Activated T-helper 1 cell treated with anti-CD3 and anti-CD28 coated beads, Interleukin-12 subunit alpha, Interleukin-12 subunit beta, Interleukin-2, Interleukin-4 antibody, amounts not matched to agents 30 ng/mL and 10 ng/mL and 1 ng/mL, durations not matched to agents 14 hours and 24 hours and 36 hours (primary cell): ENCODE data around the gene TBC1D22A. TPM values are rescaled to one million over a fixed set of nuclear protein-coding genes. Genes with fewer than 3 reads are reported as not detected.

Experiments
- DNase-seq: peaks from one replicate; pipeline ENCODE4 v3.0.0; 2021; ENCODE audit warnings: low spot score
- H3K27ac Mint-ChIP-seq: one replicate; pipeline ENCODE4 v1.8.0; 2021; ENCODE audit warnings: mild to moderate bottlenecking, mixed read lengths
- H3K27me3 Mint-ChIP-seq: one replicate; pipeline ENCODE4 v1.8.0; 2022; ENCODE audit warnings: mild to moderate bottlenecking, moderate library complexity, mixed read lengths; ENCODE audit not compliant: insufficient read depth
- H3K36me3 Mint-ChIP-seq: one replicate; pipeline ENCODE4 v1.8.0; 2021; ENCODE audit warnings: low read depth, mixed read lengths
- H3K4me1 Mint-ChIP-seq: one replicate; pipeline ENCODE4 v1.8.0; 2021; ENCODE audit warnings: low read depth, mixed read lengths
- H3K4me3 Mint-ChIP-seq: one replicate; pipeline ENCODE4 v1.8.0; 2021; ENCODE audit warnings: mild to moderate bottlenecking, moderate library complexity, mixed read lengths
- H3K9me3 Mint-ChIP-seq: one replicate; pipeline ENCODE4 v1.8.0; 2021; ENCODE audit warnings: mixed read lengths
- intact Hi-C: fragments of 100-400 bp; cut with micrococcal nuclease; formaldehyde crosslinking; loops from one replicate; pipeline ENCODE4 v1.15.1; 2024
- total RNA-seq: library from RNA; stranded (reverse); gene quantifications from 2 replicates; pipeline ENCODE4 v1.2.3, GENCODE V29; 2022

The TBC1D22A gene
- total RNA-seq, 1 donor from 2014 or later: 42.4 TPM

GRCh38 chr22:46864314-46865051 lies 102.0 kb downstream of the TBC1D22A start:
- DNase-seq: no peak
- peaks cover 10% of the 10 kb centered on the region for H3K9me3 Mint-ChIP-seq
- no peaks in the 10 kb centered on the region for H3K27me3 Mint-ChIP-seq
- intact Hi-C loops: no loop called here
- no peak overlapping the region for H3K4me3 Mint-ChIP-seq
- H3K27ac Mint-ChIP-seq: no peak overlapping the region
- H3K4me1 Mint-ChIP-seq: no peaks in the 10 kb centered on the region
- peaks cover 20% of the 10 kb centered on the region for H3K36me3 Mint-ChIP-seq

GRCh38 chr22:46865052-46865434 lies 102.6 kb downstream of the TBC1D22A start:
- Mint-ChIP-seq H3K4me1 (no peaks in the 10 kb centered on the region), H3K4me3 (no peak overlapping the region), H3K9me3 (peaks cover 10% of the 10 kb centered on the region), H3K27me3 (no peaks in the 10 kb centered on the region), H3K27ac (no peak overlapping the region), H3K36me3 (peaks cover 22% of the 10 kb centered on the region)
- no peak for DNase-seq
- intact Hi-C loops: no loop called here

- Mint-ChIP-seq H3K36me3 (peaks cover 26% of the 10 kb centered on the region), H3K27ac (no peak overlapping the region), H3K4me1 (no peaks in the 10 kb centered on the region), H3K4me3 (no peak overlapping the region), H3K9me3 (peaks cover 15% of the 10 kb centered on the region), H3K27me3 (no peaks in the 10 kb centered on the region)
- DNase-seq: no peak
- intact Hi-C loops: no loop called here
Measured at GRCh38 chr22:46865642-46866041, 103.2 kb downstream of the TBC1D22A start.

- intact Hi-C loops: no loop called here
- Mint-ChIP-seq H3K36me3 (peaks cover 31% of the 10 kb centered on the region), H3K9me3 (peaks cover 25% of the 10 kb centered on the region)
Measured at GRCh38 chr22:46866591-46866990, 104.1 kb downstream of the TBC1D22A start.

DNA sequence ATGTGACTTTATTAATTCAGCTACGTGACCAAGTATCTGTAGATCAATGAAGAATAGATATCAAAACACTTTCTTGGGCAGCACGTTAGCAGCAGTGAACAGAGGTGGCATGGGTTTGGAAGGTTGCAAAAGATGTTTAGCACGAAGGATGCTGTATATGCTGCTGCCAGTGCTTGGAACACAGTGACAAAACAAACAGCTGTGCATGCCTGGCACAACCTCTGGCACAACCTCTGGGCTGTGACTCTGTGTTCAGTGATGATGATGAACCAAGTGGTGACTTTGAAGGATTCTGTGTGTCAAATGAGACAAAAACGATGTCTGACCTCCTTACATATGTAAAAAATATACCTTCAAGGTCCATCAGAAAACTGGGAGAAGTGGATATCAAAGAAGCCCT lies 104.7 kb downstream of the TBC1D22A start:
- no peak for DNase-seq
- no peak overlapping the region for H3K27ac Mint-ChIP-seq
- H3K9me3 Mint-ChIP-seq: peaks cover 28% of the 10 kb centered on the region
- no peaks in the 10 kb centered on the region for H3K27me3 Mint-ChIP-seq
- H3K36me3 Mint-ChIP-seq: peaks cover 31% of the 10 kb centered on the region
- H3K4me3 Mint-ChIP-seq: no peak overlapping the region
- intact Hi-C loops: no loop called here
- H3K4me1 Mint-ChIP-seq: no peaks in the 10 kb centered on the region

More at GRCh38 chr22:46866591-46866990, 104.1 kb downstream of the TBC1D22A start:
- no peak for DNase-seq
- H3K4me1 Mint-ChIP-seq: no peaks in the 10 kb centered on the region
- no peak overlapping the region for H3K4me3 Mint-ChIP-seq
- H3K27me3 Mint-ChIP-seq: no peaks in the 10 kb centered on the region
- H3K27ac Mint-ChIP-seq: no peak overlapping the region

GRCh38 chr22:46869329-46869728 lies 106.9 kb downstream of the TBC1D22A start:
- intact Hi-C loops: no loop called here
- Mint-ChIP-seq H3K27ac (no peak overlapping the region), H3K27me3 (no peaks in the 10 kb centered on the region), H3K4me3 (no peak overlapping the region), H3K36me3 (peaks cover 29% of the 10 kb centered on the region), H3K9me3 (peaks cover 37% of the 10 kb centered on the region), H3K4me1 (no peaks in the 10 kb centered on the region)
- DNase-seq: no peak

GRCh38 chr22:46869831-46870441 lies 107.5 kb downstream of the TBC1D22A start:
- H3K9me3 Mint-ChIP-seq: peaks cover 37% of the 10 kb centered on the region
- H3K4me1 Mint-ChIP-seq: no peaks in the 10 kb centered on the region
- no peak overlapping the region for H3K27ac Mint-ChIP-seq
- H3K4me3 Mint-ChIP-seq: no peak overlapping the region
- H3K36me3 Mint-ChIP-seq: peaks cover 29% of the 10 kb centered on the region
- no peak for DNase-seq
- intact Hi-C loops: no loop called here
- no peaks in the 10 kb centered on the region for H3K27me3 Mint-ChIP-seq

GRCh38 chr22:46871826-46872225 lies 109.4 kb downstream of the TBC1D22A start:
- H3K4me1 Mint-ChIP-seq: peaks cover 7% of the 10 kb centered on the region
- intact Hi-C loops: no loop called here
- no peak overlapping the region for H3K4me3 Mint-ChIP-seq
- no peak overlapping the region for H3K27ac Mint-ChIP-seq
- H3K9me3 Mint-ChIP-seq: peaks cover 37% of the 10 kb centered on the region
- DNase-seq: no peak
- H3K36me3 Mint-ChIP-seq: peaks cover 26% of the 10 kb centered on the region
- no peaks in the 10 kb centered on the region for H3K27me3 Mint-ChIP-seq

GRCh38 chr22:46875089-46875488 lies 112.6 kb downstream of the TBC1D22A start:
- no peak overlapping the region for H3K27ac Mint-ChIP-seq
- H3K9me3 Mint-ChIP-seq: peaks cover 27% of the 10 kb centered on the region
- peaks cover 16% of the 10 kb centered on the region for H3K36me3 Mint-ChIP-seq
- H3K4me3 Mint-ChIP-seq: no peak overlapping the region
- H3K27me3 Mint-ChIP-seq: no peaks in the 10 kb centered on the region
- no peak for DNase-seq
- intact Hi-C loops: no loop called here
- peaks cover 24% of the 10 kb centered on the region for H3K4me1 Mint-ChIP-seq

- intact Hi-C loops: no loop called here
- Mint-ChIP-seq H3K27me3 (no peaks in the 10 kb centered on the region), H3K27ac (no peak overlapping the region), H3K4me3 (no peak overlapping the region), H3K9me3 (peaks cover 14% of the 10 kb centered on the region), H3K4me1 (peaks cover 24% of the 10 kb centered on the region), H3K36me3 (peaks cover 8% of the 10 kb centered on the region)
- no peak for DNase-seq
Measured at GRCh38 chr22:46876357-46876934, 114.0 kb downstream of the TBC1D22A start.

- Mint-ChIP-seq H3K36me3 (peaks cover 8% of the 10 kb centered on the region), H3K9me3 (no peaks in the 10 kb centered on the region), H3K27me3 (no peaks in the 10 kb centered on the region), H3K27ac (peak overlapping the region; percentile 83), H3K4me1 (peaks cover 24% of the 10 kb centered on the region), H3K4me3 (no peak overlapping the region)
- no peak for DNase-seq
- intact Hi-C loops: no loop called here
Measured at GRCh38 chr22:46878191-46878948, 115.9 kb downstream of the TBC1D22A start.

DNA sequence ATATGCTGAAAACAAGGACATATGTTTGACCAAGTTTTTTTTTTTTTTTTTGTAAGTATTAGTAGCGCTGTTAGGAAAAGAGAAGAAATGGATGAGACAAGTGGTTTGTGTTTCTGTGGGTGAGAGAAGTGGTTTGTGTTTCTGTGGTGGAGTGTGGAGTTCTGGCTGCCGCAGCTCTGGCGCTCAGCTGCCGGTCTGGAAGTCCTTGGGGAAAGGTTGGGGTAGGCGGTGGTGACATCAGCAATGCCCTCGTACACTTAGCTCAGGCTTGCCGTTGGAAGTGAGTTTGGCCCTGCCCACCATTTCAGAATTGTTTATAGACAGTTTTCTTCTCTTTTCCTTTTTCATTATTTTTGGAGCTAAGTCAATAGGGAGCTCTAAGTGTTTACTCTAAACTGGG lies 116.6 kb downstream of the TBC1D22A start:
- no peak overlapping the region for H3K4me3 Mint-ChIP-seq
- H3K4me1 Mint-ChIP-seq: peaks cover 24% of the 10 kb centered on the region
- no peak for DNase-seq
- H3K36me3 Mint-ChIP-seq: peaks cover 5% of the 10 kb centered on the region
- intact Hi-C loops: no loop called here
- no peaks in the 10 kb centered on the region for H3K27me3 Mint-ChIP-seq
- H3K9me3 Mint-ChIP-seq: no peaks in the 10 kb centered on the region
- peak overlapping the region; percentile 45 for H3K27ac Mint-ChIP-seq
